HepG2 (cell line): ENCODE results near the gene SSBP2. TPM values are rescaled to one million over a fixed set of nuclear protein-coding genes. Genes with fewer than 3 reads are reported as not detected.

ENCODE experiments used
- ATAC-seq: fragments of 200-7000 bp; cut with Tn5 transposase; 3 replicates; pipeline ENCODE4 v1.9.1; 2020; ENCODE audit warnings: mild to moderate bottlenecking, moderate library complexity
- BruUV-seq: library from RNA; stranded (reverse); fragments of 400-500 nt; replicated peaks from 2 replicates; lab custom pipeline; 2021; lab: Mats Ljungman, UMichigan
- CTCF ChIA-PET: fragments of 300-600 bp; formaldehyde crosslinking; extraction: SDS; loops from one replicate; lab custom pipeline; 2021; ENCODE audit warnings: low total read pairs, inconsistent platforms, low intra/inter-chr PET ratio; lab: Yijun Ruan, JAX
- POLR2A ChIA-PET: fragments of 350-600 bp; sonication (Branson Sonifier 250); formaldehyde crosslinking; loops from one replicate; lab custom pipeline; 2020; ENCODE audit warnings: antibody characterized with exemption, inconsistent platforms; lab: Yijun Ruan, JAX
- DNase-seq: peaks from one replicate; pipeline ENCODE4 v3.0.0-alpha.2; 2015; ENCODE audit warnings: low spot score
- FAIRE-seq: peaks from 3 replicates; lab custom pipeline; 2011; peaks lifted over from hg19 to GRCh38; lab: Jason Lieb, UNC
- H2AFZ ChIP-seq: one replicate; pipeline ENCODE4 v1.6.1; 2011; ENCODE audit warnings: low read length, inconsistent platforms
- H3K27ac ChIP-seq: fragments of 300-600 bp; 3 replicates; pipeline ENCODE4 v1.8.0; 2011; ENCODE audit warnings: mixed run types, mild to moderate bottlenecking, mixed read lengths, low read length, inconsistent platforms; ENCODE audit not compliant: insufficient read depth; ENCODE audit errors: extremely low read length
- H3K27me3 ChIP-seq, 2 experiments: fragments of 200-600 bp in 1 of 2; 2 replicates in 1 of 2; 3 replicates in 1 of 2; pipeline versions ENCODE4 v1.6.0 to v1.8.0; 2011; ENCODE audit warnings: low read length in 2 of 2, mild to moderate bottlenecking in 2 of 2, moderate library complexity in 2 of 2, inconsistent platforms in 1 of 2; ENCODE audit not compliant: insufficient read depth in 2 of 2, control insufficient read depth in 1 of 2
- H3K36me3 ChIP-seq, 2 experiments: fragments of 200-600 bp in 1 of 2; replicated peaks in 1 of 2; 2 replicates in 1 of 2; 3 replicates in 1 of 2; pipeline versions ENCODE4 v1.5.1 to v1.8.0; 2011; ENCODE audit warnings: low read length in 2 of 2, inconsistent platforms in 1 of 2; ENCODE audit not compliant: insufficient read depth in 2 of 2, control insufficient read depth in 1 of 2
- H3K4me1 ChIP-seq: 2 replicates; pipeline ENCODE4 v1.5.1; 2012; ENCODE audit warnings: low read length, inconsistent platforms; ENCODE audit not compliant: insufficient read depth
- H3K4me2 ChIP-seq: 2 replicates; pipeline ENCODE4 v1.6.0; 2011; ENCODE audit warnings: low read depth, low read length, inconsistent platforms
- H3K4me3 ChIP-seq, 3 experiments: fragments of 200-600 bp in 1 of 3; sonication (generic), shearing (Covaris generic) in 1 of 3; replicated peaks in 1 of 3; 2 replicates each; pipeline ENCODE4 v1.5.1; 2011 to 2016; ENCODE audit warnings: low read length in 3 of 3, inconsistent platforms in 2 of 3, low read depth in 2 of 3, mild to moderate bottlenecking in 2 of 3, control low read depth in 1 of 3, mixed read lengths in 1 of 3; ENCODE audit not compliant: insufficient read depth in 1 of 3
- H3K79me2 ChIP-seq: one replicate; pipeline ENCODE4 v1.6.1; 2011; ENCODE audit warnings: low read length, inconsistent platforms; ENCODE audit not compliant: insufficient read depth
- H3K9ac ChIP-seq: 2 replicates; pipeline ENCODE4 v1.6.0; 2011; ENCODE audit warnings: mild to moderate bottlenecking, low read depth, low read length, inconsistent platforms; ENCODE audit not compliant: insufficient read depth
- H3K9me3 ChIP-seq: 2 replicates; pipeline ENCODE4 v1.5.1; 2012; ENCODE audit warnings: mild to moderate bottlenecking, low read length
- H4K20me1 ChIP-seq: 2 replicates; pipeline ENCODE4 v1.6.0; 2011; ENCODE audit warnings: inconsistent platforms, mild to moderate bottlenecking, low read length, moderate library complexity; ENCODE audit not compliant: insufficient read depth
- BHLHE40 ChIP-seq: IDR thresholded peaks from 2 replicates; pipeline ENCODE4 v1.6.1; 2011; ENCODE audit warnings: low read length, improper control_type of control experiment
- FOSL2 ChIP-seq: sonication (generic); formaldehyde crosslinking; IDR thresholded peaks from 2 replicates; pipeline ENCODE4 v1.4.0; 2020; ENCODE audit warnings: missing genetic modification reagents
- GABPA ChIP-seq, 2 experiments: IDR thresholded peaks; 2 replicates each; pipeline ENCODE4 v1.6.1; 2011 to 2016; ENCODE audit warnings: low read depth in 2 of 2, low read length in 1 of 2, missing biosample characterization in 1 of 2, missing genetic modification characterization in 1 of 2
- MTA1 ChIP-seq: sonication (generic); formaldehyde crosslinking; IDR thresholded peaks from 2 replicates; pipeline ENCODE4 v1.4.0; 2020; ENCODE audit warnings: missing genetic modification reagents, mild to moderate bottlenecking, borderline replicate concordance
- RAD51 ChIP-seq: fragments of 450-650 bp; IDR thresholded peaks from 2 replicates; pipeline ENCODE4 v1.6.1; 2016; ENCODE audit warnings: borderline replicate concordance
- ZKSCAN5 ChIP-seq: sonication (generic); formaldehyde crosslinking; IDR thresholded peaks from 2 replicates; pipeline ENCODE4 v1.5.1; 2020; ENCODE audit warnings: mild to moderate bottlenecking, missing genetic modification reagents
- ZNF746 ChIP-seq: sonication (generic); formaldehyde crosslinking; IDR thresholded peaks from 2 replicates; pipeline ENCODE4 v1.8.0; 2022; ENCODE audit warnings: mild to moderate bottlenecking, missing genetic modification reagents
- ZNF775 ChIP-seq: sonication (generic); formaldehyde crosslinking; IDR thresholded peaks from 2 replicates; pipeline ENCODE4 v1.4.0; 2020; ENCODE audit warnings: missing genetic modification reagents, mild to moderate bottlenecking, moderate library complexity, borderline replicate concordance
- ZSCAN20 ChIP-seq: sonication (generic); formaldehyde crosslinking; IDR thresholded peaks from 2 replicates; pipeline ENCODE4 v1.4.0; 2020; ENCODE audit warnings: missing genetic modification reagents, mild to moderate bottlenecking, borderline replicate concordance
- WGBS: methylation state at CpG from one replicate; pipeline ENCODE4 v1.1.6; 2017; ENCODE audit warnings: low lambda C conversion rate; 5-methylcytosine and 5-hydroxymethylcytosine counted together
- in situ Hi-C: cut with HindIII; loops from 2 replicates; pipeline ENCODE4 v1.10.0; 2017; ENCODE audit warnings: low pct_unique_long_range_greater_than_20kb; ENCODE audit not compliant: extremely low pct_ligation_motif_present
- intact Hi-C: fragments of 100-400 bp; cut with micrococcal nuclease; formaldehyde crosslinking; loops from one replicate; pipeline ENCODE4 v1.10.0; 2022; ENCODE audit not compliant: unreplicated experiment
- polyA plus RNA-seq, 8 experiments: library from polyadenylated mRNA; depleted of rRNA in 3 of 8; stranded (reverse) in 7 of 8; unstranded in 1 of 8; fragments of >200 nt; fragmentation: Illumina TruSeq in 4 of 8; extraction: Trizol in 4 of 8; gene quantifications; 2 replicates each; pipeline versions ENCODE4 v1.2.1 to v1.2.3, GENCODE V29; 2011 to 2016; ENCODE audit warnings: low read depth in 4 of 8, missing spikeins in 1 of 8, mixed read lengths in 1 of 8; ENCODE audit not compliant: insufficient read depth in 1 of 8
- total RNA-seq, 5 experiments: library from RNA; depleted of rRNA; stranded (reverse); fragments of >200 nt; fragmentation: Illumina TruSeq; extraction: Trizol; gene quantifications; 2 replicates each; pipeline ENCODE4 v1.2.3, GENCODE V29; 2016; ENCODE audit warnings: low read depth in 1 of 5
- TF ChIP-seq, protein P1 (sequence below): sonication (generic); formaldehyde crosslinking; conservative IDR thresholded peaks from 2 replicates; pipeline ENCODE4 v1.4.0; 2020; ENCODE audit warnings: missing genetic modification reagents

Gene SSBP2
- total and polyA plus RNA-seq, 2 of the 13 experiments (the other 11 are each of a cell fraction or from before 2014, with no cell fraction given), result 0.16 TPM; not detected in 1

DNA sequence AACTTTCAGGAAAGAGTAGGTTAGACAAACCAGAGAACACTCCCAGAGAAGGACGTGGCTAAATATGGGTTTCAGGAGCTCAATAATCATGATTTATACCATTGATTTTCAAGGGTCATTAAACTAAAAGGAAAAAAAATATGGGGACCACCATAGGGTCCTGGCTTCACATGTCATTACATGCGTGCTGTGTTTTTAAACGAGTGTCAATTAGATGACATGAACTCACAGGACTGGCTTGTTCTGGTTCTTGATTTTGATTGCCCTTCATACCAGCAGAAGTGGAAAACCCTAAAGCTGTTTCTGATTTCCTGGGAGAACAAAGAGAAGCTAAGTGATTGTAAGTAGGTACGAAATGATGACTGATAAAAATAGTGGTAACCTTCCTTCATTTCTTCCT lies 362.7 kb downstream of the SSBP2 start:
- H3K9me3 ChIP-seq, result no peaks in the 10 kb centered on the region
- no peaks in the 10 kb centered on the region for H3K4me1 ChIP-seq
- no peak overlapping the region for H3K4me2 ChIP-seq
- no TSS peak for BruUV-seq
- POLR2A ChIA-PET, result no interaction called here
- no peaks in the 10 kb centered on the region for H3K79me2 ChIP-seq
- H3K27me3 ChIP-seq, result no peaks in the 10 kb centered on the region
- no peak overlapping the region for H2AFZ ChIP-seq
- in situ Hi-C loops, result no loop called here
- H3K36me3 ChIP-seq, result no peaks in the 10 kb centered on the region
- 50% methylated on average over 4 of the region's 4 CpGs for WGBS
- no peak for FAIRE-seq
- no peak for DNase-seq
- H3K9ac ChIP-seq, result no peak overlapping the region
- intact Hi-C loops, result no loop called here
- no peak overlapping the region for H3K27ac ChIP-seq
- no peaks in the 10 kb centered on the region for H4K20me1 ChIP-seq
- H3K4me3 ChIP-seq, result no peak overlapping the region
- no peak for ATAC-seq
- CTCF ChIA-PET, result no interaction called here
- TF ChIP-seq ZKSCAN5 (no peak), GABPA (IDR thresholded peaks at IDR 0.05; ENCODE audit: low read depth, low read length) (no peak), GABPA (CRISPR knock-in tag; IDR thresholded peaks at IDR 0.05; ENCODE audit: low read depth) (no peak), FOSL2 (no peak), ZSCAN20 (CRISPR knock-in tag) (no peak), ZNF775 (no peak), RAD51 (no peak), BHLHE40 (no peak), ZNF746 (CRISPR knock-in tag) (no peak), MTA1 (CRISPR knock-in tag) (no peak)
- TF ChIP-seq, protein P1, sequence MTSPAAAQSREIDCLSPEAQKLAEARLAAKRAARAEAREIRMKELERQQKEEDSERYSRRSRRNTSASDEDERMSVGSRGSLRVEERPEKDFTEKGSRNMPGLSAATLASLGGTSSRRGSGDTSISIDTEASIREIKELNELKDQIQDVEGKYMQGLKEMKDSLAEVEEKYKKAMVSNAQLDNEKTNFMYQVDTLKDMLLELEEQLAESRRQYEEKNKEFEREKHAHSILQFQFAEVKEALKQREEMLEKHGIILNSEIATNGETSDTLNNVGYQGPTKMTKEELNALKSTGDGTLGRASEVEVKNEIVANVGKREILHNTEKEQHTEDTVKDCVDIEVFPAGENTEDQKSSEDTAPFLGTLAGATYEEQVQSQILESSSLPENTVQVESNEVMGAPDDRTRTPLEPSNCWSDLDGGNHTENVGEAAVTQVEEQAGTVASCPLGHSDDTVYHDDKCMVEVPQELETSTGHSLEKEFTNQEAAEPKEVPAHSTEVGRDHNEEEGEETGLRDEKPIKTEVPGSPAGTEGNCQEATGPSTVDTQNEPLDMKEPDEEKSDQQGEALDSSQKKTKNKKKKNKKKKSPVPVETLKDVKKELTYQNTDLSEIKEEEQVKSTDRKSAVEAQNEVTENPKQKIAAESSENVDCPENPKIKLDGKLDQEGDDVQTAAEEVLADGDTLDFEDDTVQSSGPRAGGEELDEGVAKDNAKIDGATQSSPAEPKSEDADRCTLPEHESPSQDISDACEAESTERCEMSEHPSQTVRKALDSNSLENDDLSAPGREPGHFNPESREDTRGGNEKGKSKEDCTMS (CRISPR knock-in tag), result no peak
